ENCODE measurements around the gene SPP2. TPM values are rescaled to one million over a fixed set of nuclear protein-coding genes. Genes with fewer than 3 reads are reported as not detected.

SPP2 gene
- total and polyA plus RNA-seq, 4 experiments from 2014 or later: not detected

- Mint-ChIP-seq H3K4me1 (no peaks in the 10 kb centered on the region), H3K9me3 (no peaks in the 10 kb centered on the region), H3K27me3 (peaks cover 0 to 3% of the 10 kb centered on the region in 2 donors), H3K27ac (no peak overlapping the region), H3K36me3 (no peaks in the 10 kb centered on the region), H3K4me3 (no peak overlapping the region)
- Histone ChIP-seq H3K9me3 (ENCODE audit: control insufficient read depth in 1 of 2, low read length in 2 of 2) (no peaks in the 10 kb centered on the region), H3K4me3 (ENCODE audit: low read length in 2 of 2) (no peak overlapping the region), H3K27me3 (ENCODE audit: insufficient read depth, low read length) (no peaks in the 10 kb centered on the region), H3K4me1 (ENCODE audit: insufficient read depth, low read length) (no peaks in the 10 kb centered on the region), H3K36me3 (ENCODE audit: insufficient read depth, low read length) (no peaks in the 10 kb centered on the region), H3K27ac (ENCODE audit: low read depth, low read length) (no peak overlapping the region)
- no peak for DNase-seq
- POLR2A ChIA-PET (ENCODE audit: partially characterized antibody): no interaction called here
- intact Hi-C loops (cut with micrococcal nuclease): no loop called here
- CTCF ChIA-PET (ENCODE audit: partially characterized antibody): no interaction called here
Measured at GRCh38 chr2:234116010-234116409, 65.5 kb downstream of the SPP2 start.

GRCh38 chr2:234121999-234122398 is 71.5 kb downstream of the SPP2 start:
- no peaks in the 10 kb centered on the region for H3K4me1 Mint-ChIP-seq
- no peak overlapping the region for H3K4me3 Mint-ChIP-seq
- Histone ChIP-seq H3K9me3 (ENCODE audit: control insufficient read depth in 1 of 2, low read length in 2 of 2) (no peaks in the 10 kb centered on the region), H3K27me3 (ENCODE audit: insufficient read depth, low read length) (no peaks in the 10 kb centered on the region), H3K27ac (ENCODE audit: low read depth, low read length) (no peak overlapping the region), H3K36me3 (ENCODE audit: insufficient read depth, low read length) (no peaks in the 10 kb centered on the region), H3K4me1 (ENCODE audit: insufficient read depth, low read length) (no peaks in the 10 kb centered on the region), H3K4me3 (ENCODE audit: low read length in 2 of 2) (no peak overlapping the region)
- no peaks in the 10 kb centered on the region for H3K36me3 Mint-ChIP-seq
- ChIA-PET CTCF (ENCODE audit: partially characterized antibody) (interaction anchor here (1.0 to 1.2 kb wide), 2 partner anchors 12 to 13 kb away, joined by 3 to 4 read pairs; no protein-coding TSS in a partner anchor), POLR2A (ENCODE audit: partially characterized antibody) (no interaction called here)
- DNase-seq: no peak
- H3K27me3 Mint-ChIP-seq: no peaks in the 10 kb centered on the region
- intact Hi-C loops (cut with micrococcal nuclease): no loop called here
- no peak overlapping the region for H3K27ac Mint-ChIP-seq
- no peaks in the 10 kb centered on the region for H3K9me3 Mint-ChIP-seq

GRCh38 chr2:234125451-234126145 is 75.1 kb downstream of the SPP2 start:
- H3K4me3 ChIP-seq (ENCODE audit: low read length in 2 of 2): no peak overlapping the region
- no peak overlapping the region for H3K27ac ChIP-seq (ENCODE audit: low read depth, low read length)
- POLR2A ChIA-PET (ENCODE audit: partially characterized antibody): interaction anchor here (0.7 to 1.1 kb wide), 2 partner anchors 101 to 375 kb away, joined by 4 to 5 read pairs; no protein-coding TSS in a partner anchor
- no peak overlapping the region for H3K27ac Mint-ChIP-seq
- no peaks in the 10 kb centered on the region for H3K9me3 ChIP-seq (ENCODE audit: control insufficient read depth in 1 of 2, low read length in 2 of 2)
- H3K36me3 Mint-ChIP-seq: no peaks in the 10 kb centered on the region
- H3K4me1 Mint-ChIP-seq: peaks cover 0 to 12% (median 6%) of the 10 kb centered on the region in 4 donors
- H3K36me3 ChIP-seq (ENCODE audit: insufficient read depth, low read length): no peaks in the 10 kb centered on the region
- no peaks in the 10 kb centered on the region for H3K4me1 ChIP-seq (ENCODE audit: insufficient read depth, low read length)
- CTCF ChIA-PET (ENCODE audit: partially characterized antibody): interaction anchor here (0.9 kb wide), 1 partner anchor 10 kb away, joined by 3 read pairs; no protein-coding TSS in a partner anchor
- H3K27me3 Mint-ChIP-seq: no peaks in the 10 kb centered on the region
- H3K4me3 Mint-ChIP-seq: no peak overlapping the region
- H3K27me3 ChIP-seq (ENCODE audit: insufficient read depth, low read length): no peaks in the 10 kb centered on the region
- no peak for DNase-seq
- intact Hi-C loops (cut with micrococcal nuclease): no loop called here
- peaks cover 0 to 2% (median 0%) of the 10 kb centered on the region in 8 donors for H3K9me3 Mint-ChIP-seq

- DNase-seq: no peak
- Mint-ChIP-seq H3K36me3 (no peaks in the 10 kb centered on the region), H3K4me3 (no peak overlapping the region), H3K27ac (no peak overlapping the region), H3K4me1 (peaks cover 0 to 16% (median 6%) of the 10 kb centered on the region in 4 donors), H3K9me3 (peaks cover 0 to 2% (median 0%) of the 10 kb centered on the region in 8 donors), H3K27me3 (no peaks in the 10 kb centered on the region)
- no peak overlapping the region for H3K4me3 ChIP-seq (ENCODE audit: low read length in 2 of 2)
- no peak overlapping the region for H3K27ac ChIP-seq (ENCODE audit: low read depth, low read length)
- no peaks in the 10 kb centered on the region for H3K27me3 ChIP-seq (ENCODE audit: insufficient read depth, low read length)
- ChIA-PET CTCF (ENCODE audit: partially characterized antibody) (interaction anchor here (0.9 kb wide), 1 partner anchor 9 kb away, joined by 3 read pairs; no protein-coding TSS in a partner anchor), POLR2A (ENCODE audit: partially characterized antibody) (interaction anchor here (1.1 kb wide), 1 partner anchor 101 kb away, joined by 5 read pairs; no protein-coding TSS in a partner anchor)
- no peaks in the 10 kb centered on the region for H3K36me3 ChIP-seq (ENCODE audit: insufficient read depth, low read length)
- intact Hi-C loops (cut with micrococcal nuclease): no loop called here
- H3K9me3 ChIP-seq (ENCODE audit: control insufficient read depth in 1 of 2, low read length in 2 of 2): no peaks in the 10 kb centered on the region
- H3K4me1 ChIP-seq (ENCODE audit: insufficient read depth, low read length): no peaks in the 10 kb centered on the region
Measured at GRCh38 chr2:234126146-234126470, 75.6 kb downstream of the SPP2 start.

Other genes with a start within 250 kb of the SPP2 start
- under 1 TPM; 0.19 to 0.44 TPM for gene HJURP, start 196.2 kb upstream of the SPP2 start, total RNA-seq
- gene HJURP, start 196.2 kb upstream of the SPP2 start, polyA plus RNA-seq: not detected
- not detected for gene TRPM8, start 133.3 kb upstream of the SPP2 start, total RNA-seq
- not detected for gene TRPM8, start 133.3 kb upstream of the SPP2 start, polyA plus RNA-seq

Measured in CD4-positive, alpha-beta memory T cell (primary cell).